Amygdala (tissue), 56 donors: Measurements from ENCODE around the gene RTTN.
"Not testable (repeated sequence)": the region's sequence is repeated elsewhere in the genome, so short reads cannot be mapped to it uniquely, and the experiment has no call there.

ENCODE experiments used
- DNase-seq, 56 donors: peaks; one replicate each; lab custom pipeline; 2025; lab: John Stamatoyannopoulos, UW

The RTTN gene

GRCh38 chr18:69982417-69982816 lies 223.1 kb downstream of the RTTN start:
- no peak for DNase-seq

- no peak for DNase-seq
Measured at GRCh38 chr18:69981948-69982347, 223.5 kb downstream of the RTTN start.

GRCh38 chr18:69980982-69981804 lies 224.3 kb downstream of the RTTN start:
- no peak for DNase-seq

GRCh38 chr18:69980509-69980908 lies 225.0 kb downstream of the RTTN start:
- DNase-seq: no peak

- DNase-seq: no peak
Measured at GRCh38 chr18:69978732-69979715, 226.5 kb downstream of the RTTN start.

- DNase-seq: not testable (repeated sequence)
Measured at GRCh38 chr18:69975294-69975693, 230.2 kb downstream of the RTTN start.

GRCh38 chr18:69974365-69974764 lies 231.1 kb downstream of the RTTN start:
- DNase-seq: no peak

GRCh38 chr18:69969491-69969890 lies 236.0 kb downstream of the RTTN start:
- DNase-seq: no peak

- DNase-seq: no peak
Measured at GRCh38 chr18:69968039-69968438, 237.4 kb downstream of the RTTN start.

GRCh38 chr18:69963196-69963595 lies 242.3 kb downstream of the RTTN start:
- no peak for DNase-seq

- no peak for DNase-seq
Measured at GRCh38 chr18:69961718-69962117, 243.8 kb downstream of the RTTN start.

- no peak for DNase-seq
Measured at GRCh38 chr18:69958422-69958821, 247.1 kb downstream of the RTTN start.

GRCh38 chr18:69957747-69958146 lies 247.7 kb downstream of the RTTN start:
- DNase-seq: no peak

- no peak for DNase-seq
Measured at GRCh38 chr18:69956665-69957620, 248.5 kb downstream of the RTTN start.

- DNase-seq: no peak
Measured at GRCh38 chr18:69956057-69956456, 249.4 kb downstream of the RTTN start.

GRCh38 chr18:69954719-69955480 lies 250.6 kb downstream of the RTTN start:
- no peak for DNase-seq

GRCh38 chr18:69953191-69953590 lies 252.3 kb downstream of the RTTN start:
- no peak for DNase-seq
